Measurements from ENCODE around the gene ANKS3.
"Not testable (repeated sequence)": the region's sequence is repeated elsewhere in the genome, so short reads cannot be mapped to it uniquely, and the experiment has no call there.

The ANKS3 gene

GRCh38 chr16:4754865-4755264, 20.8 kb upstream of the ANKS3 start:
- DNase-seq: no peak

GRCh38 chr16:4753227-4753626, 19.2 kb upstream of the ANKS3 start:
- DNase-seq: no peak

GRCh38 chr16:4752351-4753100, 18.5 kb upstream of the ANKS3 start:
- no peak for DNase-seq

- no peak for DNase-seq
Observed at GRCh38 chr16:4750896-4751295, 16.8 kb upstream of the ANKS3 start.

GRCh38 chr16:4749700-4750257, 15.7 kb upstream of the ANKS3 start:
- no peak for DNase-seq

GRCh38 chr16:4748682-4749411, 14.8 kb upstream of the ANKS3 start:
- DNase-seq: no peak

- DNase-seq: no peak
Observed at GRCh38 chr16:4747906-4748681, 14.0 kb upstream of the ANKS3 start.

- no peak for DNase-seq
Observed at GRCh38 chr16:4746991-4747574, 13.0 kb upstream of the ANKS3 start.

- DNase-seq: no peak
Observed at GRCh38 chr16:4746215-4746614, 12.1 kb upstream of the ANKS3 start.

GRCh38 chr16:4745274-4745569, 11.2 kb upstream of the ANKS3 start:
- DNase-seq: no peak

GRCh38 chr16:4744555-4745273, 10.6 kb upstream of the ANKS3 start:
- no peak for DNase-seq

- no peak for DNase-seq
Observed at GRCh38 chr16:4743226-4743878, 9.3 kb upstream of the ANKS3 start.

- DNase-seq: not testable (repeated sequence)
Observed at GRCh38 chr16:4738370-4738769, 4.3 kb upstream of the ANKS3 start.

- no peak for DNase-seq
Observed at GRCh38 chr16:4737545-4737944, 3.5 kb upstream of the ANKS3 start.

- DNase-seq: no peak
Observed at GRCh38 chr16:4736546-4736945, 2.5 kb upstream of the ANKS3 start.

- peak; percentile 49 for DNase-seq
Observed at GRCh38 chr16:4734730-4735535, 862 bp upstream of the ANKS3 start.

- DNase-seq: no peak
Observed at GRCh38 chr16:4733747-4734062, 366 bp downstream of the ANKS3 start.

GRCh38 chr16:4733211-4733742, 794 bp downstream of the ANKS3 start:
- no peak for DNase-seq

GRCh38 chr16:4729876-4730275, 4.2 kb downstream of the ANKS3 start:
- no peak for DNase-seq

- no peak for DNase-seq
Observed at GRCh38 chr16:4728676-4729075, 5.4 kb downstream of the ANKS3 start.

GRCh38 chr16:4726616-4727015, 7.5 kb downstream of the ANKS3 start:
- DNase-seq: no peak

Data from GOT3 (cell line).